ENCODE results near the gene TRAIP. TPM values are rescaled to one million over a fixed set of nuclear protein-coding genes. Genes with fewer than 3 reads are reported as not detected.

Gene TRAIP
- total RNA-seq, 1 donor = 1.4 TPM

DNA sequence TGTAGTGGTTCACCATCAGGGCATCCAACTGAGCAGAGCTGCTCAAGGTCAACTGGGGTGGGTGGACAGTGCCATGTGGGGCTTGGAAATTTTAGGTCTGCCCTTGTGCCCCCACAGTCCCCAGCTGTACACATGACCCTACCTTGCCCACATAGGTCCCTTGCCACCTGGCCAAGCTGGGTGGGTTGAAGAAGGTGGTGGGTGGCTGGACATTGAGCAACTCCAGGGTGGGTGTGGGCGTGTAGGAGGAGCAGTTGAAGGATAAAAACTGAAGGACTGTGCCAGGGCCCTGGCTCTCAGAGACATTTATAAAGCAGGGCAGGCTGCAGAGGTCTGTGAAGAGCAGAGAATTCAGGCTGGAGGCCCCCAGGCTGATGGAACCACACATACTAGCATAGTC, 57.3 kb downstream of the TRAIP start:
- no peaks in the 10 kb centered on the region for H3K27me3 ChIP-seq (ENCODE audit: insufficient read depth, low read length)
- H3K79me2 ChIP-seq (ENCODE audit: insufficient read depth, low read length) = no peaks in the 10 kb centered on the region
- H3K4me3 ChIP-seq (ENCODE audit: insufficient read depth, low read length) = no peak overlapping the region
- no peak overlapping the region for H2AFZ ChIP-seq (ENCODE audit: low read length)
- TF ChIP-seq, protein P1, sequence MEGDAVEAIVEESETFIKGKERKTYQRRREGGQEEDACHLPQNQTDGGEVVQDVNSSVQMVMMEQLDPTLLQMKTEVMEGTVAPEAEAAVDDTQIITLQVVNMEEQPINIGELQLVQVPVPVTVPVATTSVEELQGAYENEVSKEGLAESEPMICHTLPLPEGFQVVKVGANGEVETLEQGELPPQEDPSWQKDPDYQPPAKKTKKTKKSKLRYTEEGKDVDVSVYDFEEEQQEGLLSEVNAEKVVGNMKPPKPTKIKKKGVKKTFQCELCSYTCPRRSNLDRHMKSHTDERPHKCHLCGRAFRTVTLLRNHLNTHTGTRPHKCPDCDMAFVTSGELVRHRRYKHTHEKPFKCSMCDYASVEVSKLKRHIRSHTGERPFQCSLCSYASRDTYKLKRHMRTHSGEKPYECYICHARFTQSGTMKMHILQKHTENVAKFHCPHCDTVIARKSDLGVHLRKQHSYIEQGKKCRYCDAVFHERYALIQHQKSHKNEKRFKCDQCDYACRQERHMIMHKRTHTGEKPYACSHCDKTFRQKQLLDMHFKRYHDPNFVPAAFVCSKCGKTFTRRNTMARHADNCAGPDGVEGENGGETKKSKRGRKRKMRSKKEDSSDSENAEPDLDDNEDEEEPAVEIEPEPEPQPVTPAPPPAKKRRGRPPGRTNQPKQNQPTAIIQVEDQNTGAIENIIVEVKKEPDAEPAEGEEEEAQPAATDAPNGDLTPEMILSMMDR (IDR thresholded peaks at IDR 0.05; ENCODE audit: extremely low read depth, low read depth, low read length) = no peak
- peaks cover under 1% of the 10 kb centered on the region for H4K20me1 ChIP-seq (ENCODE audit: insufficient read depth, low read length)
- no peaks in the 10 kb centered on the region for H3K9me3 ChIP-seq (ENCODE audit: low read depth, low read length)
- DNase-seq (ENCODE audit: insufficient read length, low spot score, missing footprints) = peak; percentile 30
- no peaks in the 10 kb centered on the region for H3K36me3 ChIP-seq (ENCODE audit: insufficient read depth, low read length)
- peak overlapping the region; percentile 50 for H3K27ac ChIP-seq (ENCODE audit: low read depth, low read length)
- H3K4me1 ChIP-seq (ENCODE audit: insufficient read depth, low read length) = peaks cover 9% of the 10 kb centered on the region
- H3K4me2 ChIP-seq (ENCODE audit: insufficient read depth, low read length) = no peak overlapping the region

DNA sequence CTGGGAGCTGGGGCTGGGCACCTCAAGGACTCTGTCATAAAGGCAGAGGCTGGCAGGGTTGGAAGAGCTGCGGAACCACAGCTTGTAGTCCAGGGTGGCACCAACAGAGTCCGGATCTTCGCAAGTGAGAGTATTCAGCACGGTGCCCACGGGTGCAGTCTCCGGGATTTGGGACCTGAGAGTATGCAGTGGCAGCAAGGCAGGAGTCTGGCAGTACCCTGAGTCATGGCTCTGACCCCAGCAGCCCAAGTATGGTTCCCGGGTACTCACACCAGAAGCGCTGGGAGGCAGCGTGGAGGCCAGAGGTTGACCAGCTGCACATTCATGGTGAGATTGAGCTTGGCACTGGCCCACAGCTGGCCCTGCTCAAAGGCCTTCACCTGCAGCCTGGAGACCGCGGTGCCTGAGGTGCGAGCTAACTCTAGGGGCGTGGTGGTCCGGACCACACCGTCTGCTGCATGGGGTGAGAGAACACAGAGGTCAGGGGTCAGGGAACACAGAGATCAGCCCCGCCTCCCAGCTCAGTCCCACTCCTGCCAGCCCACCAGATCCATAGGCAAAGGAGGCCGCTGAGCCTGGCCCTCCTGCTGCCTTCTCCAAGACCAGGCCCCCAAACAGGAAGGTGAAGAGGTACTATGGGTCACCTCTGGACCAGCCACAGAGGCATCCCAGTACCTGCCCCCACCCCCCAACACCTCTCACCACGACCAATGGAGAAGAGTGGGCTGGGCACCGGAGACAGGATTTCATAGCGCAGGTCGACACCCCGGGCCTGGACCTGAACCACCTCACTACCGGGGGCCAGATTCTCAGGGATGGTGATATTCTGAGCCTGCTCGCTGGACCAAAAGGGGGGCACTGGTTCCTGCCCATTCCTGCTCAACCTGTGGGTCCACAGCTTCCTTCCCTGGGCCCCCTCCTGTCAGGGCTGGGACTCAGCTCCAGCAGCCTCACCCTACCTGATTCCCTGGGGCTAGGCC, 61.1 kb downstream of the TRAIP start:
- H3K9me3 ChIP-seq (ENCODE audit: low read depth, low read length) = no peaks in the 10 kb centered on the region
- no peak overlapping the region for H3K4me2 ChIP-seq (ENCODE audit: insufficient read depth, low read length)
- H4K20me1 ChIP-seq (ENCODE audit: insufficient read depth, low read length) = no peaks in the 10 kb centered on the region
- H3K79me2 ChIP-seq (ENCODE audit: insufficient read depth, low read length) = no peaks in the 10 kb centered on the region
- H3K27ac ChIP-seq (ENCODE audit: low read depth, low read length) = no peak overlapping the region
- H3K36me3 ChIP-seq (ENCODE audit: insufficient read depth, low read length) = no peaks in the 10 kb centered on the region
- no peak overlapping the region for H3K4me3 ChIP-seq (ENCODE audit: insufficient read depth, low read length)
- H3K27me3 ChIP-seq (ENCODE audit: insufficient read depth, low read length) = peaks cover 4% of the 10 kb centered on the region
- peaks cover 8% of the 10 kb centered on the region for H3K4me1 ChIP-seq (ENCODE audit: insufficient read depth, low read length)
- H2AFZ ChIP-seq (ENCODE audit: low read length) = no peak overlapping the region
- peak; percentile 52 for DNase-seq (ENCODE audit: insufficient read length, low spot score, missing footprints)
- TF ChIP-seq, protein P1 (IDR thresholded peaks at IDR 0.05; ENCODE audit: extremely low read depth, low read depth, low read length) = no peak

DNA sequence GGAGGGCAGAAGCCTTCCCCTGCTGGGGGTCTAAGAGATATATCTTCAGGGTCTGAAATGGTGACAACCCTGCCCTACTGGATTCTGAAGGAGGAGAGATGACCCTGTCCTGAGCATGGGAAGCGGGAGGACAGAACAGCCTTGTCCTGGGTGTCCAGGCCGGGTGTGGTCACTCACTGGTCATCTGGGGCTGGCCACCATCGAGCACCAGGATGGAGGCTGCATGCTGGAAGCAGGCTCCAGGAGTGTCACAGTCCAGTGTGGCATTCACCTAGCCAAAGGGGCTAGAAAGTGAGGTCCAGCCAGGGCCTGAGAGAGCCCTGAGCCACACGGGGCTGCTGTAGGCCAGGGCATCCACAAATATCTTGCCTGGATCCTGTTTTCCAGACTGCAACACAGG, 61.9 kb downstream of the TRAIP start:
- Histone ChIP-seq H3K27ac (ENCODE audit: low read depth, low read length) (no peak overlapping the region), H3K4me3 (ENCODE audit: insufficient read depth, low read length) (no peak overlapping the region), H3K27me3 (ENCODE audit: insufficient read depth, low read length) (peaks cover 5% of the 10 kb centered on the region), H3K36me3 (ENCODE audit: insufficient read depth, low read length) (no peaks in the 10 kb centered on the region), H3K9me3 (ENCODE audit: low read depth, low read length) (no peaks in the 10 kb centered on the region), H2AFZ (ENCODE audit: low read length) (no peak overlapping the region), H4K20me1 (ENCODE audit: insufficient read depth, low read length) (no peaks in the 10 kb centered on the region), H3K4me2 (ENCODE audit: insufficient read depth, low read length) (no peak overlapping the region), H3K4me1 (ENCODE audit: insufficient read depth, low read length) (peaks cover 2% of the 10 kb centered on the region), H3K79me2 (ENCODE audit: insufficient read depth, low read length) (no peaks in the 10 kb centered on the region)
- TF ChIP-seq, protein P1 (IDR thresholded peaks at IDR 0.05; ENCODE audit: extremely low read depth, low read depth, low read length) = no peak
- peak; percentile 30 for DNase-seq (ENCODE audit: insufficient read length, low spot score, missing footprints)

DNA sequence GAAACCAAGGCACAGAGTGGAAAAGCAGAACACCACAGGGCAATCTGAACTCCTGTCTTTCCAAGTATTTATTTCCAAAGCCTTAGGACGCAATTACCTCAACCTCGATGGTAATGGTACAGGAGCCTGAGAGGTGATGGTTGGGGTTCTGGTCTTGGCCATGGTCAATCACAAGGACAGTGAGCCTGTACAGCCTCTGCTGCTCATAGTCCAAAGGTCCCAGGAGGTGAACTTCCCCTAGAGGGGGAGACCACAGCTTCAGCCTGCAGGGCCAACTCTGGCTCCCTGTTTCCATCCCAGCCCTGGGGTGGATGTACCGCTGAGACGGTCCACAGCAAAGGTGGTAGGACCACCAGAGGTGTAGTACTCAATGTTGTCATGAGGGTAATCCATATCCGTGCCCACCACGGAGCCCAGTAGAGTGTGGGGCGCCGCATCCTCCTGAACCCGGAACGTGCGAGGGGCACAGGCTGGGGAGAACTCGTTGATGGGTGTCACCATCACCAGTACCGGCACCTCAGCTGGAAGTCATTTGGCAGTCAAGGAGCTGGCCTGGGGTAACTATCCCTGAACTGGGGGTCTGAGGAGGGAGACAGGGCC, 62.8 kb downstream of the TRAIP start:
- peak; percentile 44 for DNase-seq (ENCODE audit: insufficient read length, low spot score, missing footprints)
- Histone ChIP-seq H3K79me2 (ENCODE audit: insufficient read depth, low read length) (no peaks in the 10 kb centered on the region), H3K27ac (ENCODE audit: low read depth, low read length) (no peak overlapping the region), H3K4me2 (ENCODE audit: insufficient read depth, low read length) (no peak overlapping the region), H3K27me3 (ENCODE audit: insufficient read depth, low read length) (peaks cover 5% of the 10 kb centered on the region), H3K4me1 (ENCODE audit: insufficient read depth, low read length) (no peaks in the 10 kb centered on the region), H3K36me3 (ENCODE audit: insufficient read depth, low read length) (no peaks in the 10 kb centered on the region), H3K4me3 (ENCODE audit: insufficient read depth, low read length) (no peak overlapping the region), H2AFZ (ENCODE audit: low read length) (no peak overlapping the region), H3K9me3 (ENCODE audit: low read depth, low read length) (no peaks in the 10 kb centered on the region), H4K20me1 (ENCODE audit: insufficient read depth, low read length) (no peaks in the 10 kb centered on the region)
- TF ChIP-seq, protein P1 (IDR thresholded peaks at IDR 0.05; ENCODE audit: extremely low read depth, low read depth, low read length) = no peak

Measured in osteoblast (primary cell).